ENCODE measurements around the gene SLC29A4.

SLC29A4 gene

GRCh38 chr7:5350600-5351385, 68.0 kb downstream of the SLC29A4 start:
- in situ Hi-C loops (cut with MboI; ENCODE audit: low sequenced_read_pairs), result no loop called here

GRCh38 chr7:5351507-5352265, 68.9 kb downstream of the SLC29A4 start:
- in situ Hi-C loops (cut with MboI; ENCODE audit: low sequenced_read_pairs), result no loop called here

GRCh38 chr7:5352440-5353010, 69.8 kb downstream of the SLC29A4 start:
- in situ Hi-C loops (cut with MboI; ENCODE audit: low sequenced_read_pairs), result no loop called here

- in situ Hi-C loops (cut with MboI; ENCODE audit: low sequenced_read_pairs), result no loop called here
Measured at GRCh38 chr7:5354460-5355232, 71.9 kb downstream of the SLC29A4 start.

Data from HL-60/S4 treated with retinoic acid at 250 ng/mL for 4 days and 3 days (cell line).